ACC112 (cell line): Measurements from ENCODE around the gene KDM3A.
A peak's percentile ranks its signal among the peaks of the same experiment; 100 is the strongest.

Source experiments
- H2AFZ ChIP-seq: fragments of 200-600 bp; sonication (generic); one replicate; pipeline ENCODE4 v1.6.0; 2017; ENCODE audit warnings: antibody characterized with exemption, low read length; ENCODE audit not compliant: unreplicated experiment
- H3K27ac ChIP-seq: fragments of 200-600 bp; sonication (generic); 2 replicates; pipeline ENCODE4 v1.5.1; 2014; ENCODE audit warnings: low read depth, mild to moderate bottlenecking, antibody characterized with exemption, low read length, moderate library complexity
- H3K27me3 ChIP-seq: fragments of 200-600 bp; sonication (generic); 2 replicates; pipeline ENCODE4 v1.6.1; 2014; ENCODE audit warnings: mild to moderate bottlenecking, antibody characterized with exemption, low read length, moderate library complexity, mixed read lengths; ENCODE audit not compliant: insufficient read depth
- H3K36me3 ChIP-seq: fragments of 200-600 bp; sonication (generic); 2 replicates; pipeline ENCODE4 v1.6.1; 2016; ENCODE audit warnings: mild to moderate bottlenecking, antibody characterized with exemption, low read length, moderate library complexity, mixed read lengths; ENCODE audit not compliant: insufficient read depth
- H3K4me1 ChIP-seq: fragments of 200-600 bp; sonication (generic); one replicate; pipeline ENCODE4 v1.6.1; 2016; ENCODE audit warnings: low read length, mixed read lengths; ENCODE audit not compliant: insufficient read depth, unreplicated experiment, control insufficient read depth
- H3K4me3 ChIP-seq: fragments of 200-600 bp; sonication (generic); 2 replicates; pipeline ENCODE4 v1.5.1; 2014; ENCODE audit warnings: mild to moderate bottlenecking, low read depth, low read length
- H3K79me2 ChIP-seq: fragments of 200-600 bp; sonication (generic); one replicate; pipeline ENCODE4 v1.6.0; 2016; ENCODE audit warnings: low read length; ENCODE audit not compliant: control insufficient read depth, unreplicated experiment, insufficient read depth

KDM3A gene

GRCh38 chr2:86435531-86435930, 5.6 kb upstream of the KDM3A start:
- Histone ChIP-seq H3K27ac (no peak overlapping the region), H3K79me2 (no peaks in the 10 kb centered on the region), H3K36me3 (no peaks in the 10 kb centered on the region), H3K4me3 (no peak overlapping the region), H2AFZ (no peak overlapping the region), H3K4me1 (no peaks in the 10 kb centered on the region), H3K27me3 (peaks cover 12% of the 10 kb centered on the region)

- H3K27ac ChIP-seq, result no peak overlapping the region
- no peaks in the 10 kb centered on the region for H3K79me2 ChIP-seq
- H3K27me3 ChIP-seq, result peaks cover 6% of the 10 kb centered on the region
- H3K4me1 ChIP-seq, result no peaks in the 10 kb centered on the region
- no peaks in the 10 kb centered on the region for H3K36me3 ChIP-seq
- no peak overlapping the region for H2AFZ ChIP-seq
- H3K4me3 ChIP-seq, result no peak overlapping the region
These were observed 4.8 kb upstream of the KDM3A start for GRCh38 chr2:86436328-86436727.

- peak overlapping the region; percentile 84 for H3K4me3 ChIP-seq
- H3K36me3 ChIP-seq, result peaks cover 18% of the 10 kb centered on the region
- H3K4me1 ChIP-seq, result peaks cover 19% of the 10 kb centered on the region
- peak overlapping the region; percentile 99 for H2AFZ ChIP-seq
- peaks cover 33% of the 10 kb centered on the region for H3K79me2 ChIP-seq
- H3K27me3 ChIP-seq, result no peaks in the 10 kb centered on the region
- H3K27ac ChIP-seq, result peak overlapping the region; percentile 99
These were observed 1.1 kb upstream of the KDM3A start for GRCh38 chr2:86439879-86440630.

GRCh38 chr2:86441392-86441881, 266 bp downstream of the KDM3A start:
- H2AFZ ChIP-seq, result peak overlapping the region; percentile 9
- peaks cover 25% of the 10 kb centered on the region for H3K4me1 ChIP-seq
- H3K27me3 ChIP-seq, result no peaks in the 10 kb centered on the region
- peaks cover 46% of the 10 kb centered on the region for H3K79me2 ChIP-seq
- H3K27ac ChIP-seq, result peak overlapping the region; percentile 99
- peak overlapping the region; percentile 84 for H3K4me3 ChIP-seq
- H3K36me3 ChIP-seq, result peaks cover 24% of the 10 kb centered on the region

- Histone ChIP-seq H3K79me2 (peaks cover 53% of the 10 kb centered on the region), H3K4me3 (peak overlapping the region; percentile 84), H3K27ac (peak overlapping the region; percentile 99), H3K27me3 (no peaks in the 10 kb centered on the region), H3K36me3 (peaks cover 30% of the 10 kb centered on the region), H2AFZ (peak overlapping the region; percentile 73), H3K4me1 (peaks cover 25% of the 10 kb centered on the region)
These were observed 891 bp downstream of the KDM3A start for GRCh38 chr2:86441882-86442641.

GRCh38 chr2:86442642-86443005, 1.5 kb downstream of the KDM3A start:
- peaks cover 33% of the 10 kb centered on the region for H3K36me3 ChIP-seq
- H3K79me2 ChIP-seq, result peaks cover 58% of the 10 kb centered on the region
- peak overlapping the region; percentile 99 for H3K27ac ChIP-seq
- peak overlapping the region; percentile 73 for H2AFZ ChIP-seq
- H3K4me1 ChIP-seq, result peaks cover 25% of the 10 kb centered on the region
- peak overlapping the region; percentile 84 for H3K4me3 ChIP-seq
- H3K27me3 ChIP-seq, result no peaks in the 10 kb centered on the region

- H3K36me3 ChIP-seq, result peaks cover 36% of the 10 kb centered on the region
- H3K4me3 ChIP-seq, result peak overlapping the region; percentile 84
- H3K27me3 ChIP-seq, result no peaks in the 10 kb centered on the region
- H2AFZ ChIP-seq, result no peak overlapping the region
- peaks cover 70% of the 10 kb centered on the region for H3K79me2 ChIP-seq
- H3K4me1 ChIP-seq, result peaks cover 25% of the 10 kb centered on the region
- H3K27ac ChIP-seq, result no peak overlapping the region
These were observed 2.6 kb downstream of the KDM3A start for GRCh38 chr2:86443631-86444350.

GRCh38 chr2:86445436-86445835, 4.3 kb downstream of the KDM3A start:
- Histone ChIP-seq H3K4me1 (peaks cover 25% of the 10 kb centered on the region), H3K4me3 (no peak overlapping the region), H3K36me3 (peaks cover 50% of the 10 kb centered on the region)

GRCh38 chr2:86446060-86446459, 4.9 kb downstream of the KDM3A start:
- Histone ChIP-seq H3K36me3 (peaks cover 56% of the 10 kb centered on the region), H3K79me2 (peaks cover 88% of the 10 kb centered on the region), H3K27ac (no peak overlapping the region), H3K4me3 (no peak overlapping the region), H3K27me3 (no peaks in the 10 kb centered on the region), H3K4me1 (peaks cover 25% of the 10 kb centered on the region), H2AFZ (no peak overlapping the region)

More at GRCh38 chr2:86445436-86445835, 4.3 kb downstream of the KDM3A start:
- Histone ChIP-seq H2AFZ (no peak overlapping the region), H3K27ac (no peak overlapping the region), H3K27me3 (no peaks in the 10 kb centered on the region), H3K79me2 (peaks cover 86% of the 10 kb centered on the region)

- H2AFZ ChIP-seq, result no peak overlapping the region
- H3K4me3 ChIP-seq, result no peak overlapping the region
- peaks cover 74% of the 10 kb centered on the region for H3K36me3 ChIP-seq
- H3K27me3 ChIP-seq, result no peaks in the 10 kb centered on the region
- peaks cover 32% of the 10 kb centered on the region for H3K79me2 ChIP-seq
- peaks cover 16% of the 10 kb centered on the region for H3K4me1 ChIP-seq
- peak overlapping the region; percentile 6; the same call in 1 of the 2 replicates for H3K27ac ChIP-seq
These were observed 12.7 kb downstream of the KDM3A start for GRCh38 chr2:86453836-86454235.
